ENCODE measurements around the gene SUPT20HL2.
A peak's percentile ranks its signal among the peaks of the same experiment; 100 is the strongest.
"Not testable (repeated sequence)": the region's sequence is repeated elsewhere in the genome, so short reads cannot be mapped to it uniquely, and the experiment has no call there.

The SUPT20HL2 gene

GRCh38 chrX:24311507-24312248, 2.2 kb downstream of the SUPT20HL2 start:
- intact Hi-C loops (cut with DNase I); DNase-seq: not testable (repeated sequence)

DNA sequence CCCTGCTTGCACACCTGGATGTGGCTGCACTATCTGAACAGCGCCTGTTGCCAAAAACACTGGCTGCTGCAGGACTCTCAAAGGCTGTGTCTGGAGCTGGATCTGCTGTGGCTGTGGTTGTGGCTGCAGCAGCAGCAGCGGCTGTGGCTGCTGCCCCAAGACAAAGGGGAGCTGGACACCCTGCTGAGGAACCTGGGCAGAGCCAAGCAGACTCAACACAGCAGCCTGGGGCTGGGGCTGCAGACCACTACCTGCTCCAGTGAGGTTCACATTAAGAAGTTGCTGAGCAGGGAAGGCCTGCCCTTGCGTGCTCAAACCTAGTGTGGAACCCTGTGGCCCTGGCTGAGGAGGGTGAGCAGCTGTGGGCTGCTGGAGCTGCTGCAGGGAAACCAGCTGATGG, 3.0 kb downstream of the SUPT20HL2 start:
- DNase-seq; intact Hi-C loops (cut with DNase I): not testable (repeated sequence)

GRCh38 chrX:24309580-24310374, 4.1 kb downstream of the SUPT20HL2 start:
- DNase-seq; intact Hi-C loops (cut with DNase I): not testable (repeated sequence)

DNA sequence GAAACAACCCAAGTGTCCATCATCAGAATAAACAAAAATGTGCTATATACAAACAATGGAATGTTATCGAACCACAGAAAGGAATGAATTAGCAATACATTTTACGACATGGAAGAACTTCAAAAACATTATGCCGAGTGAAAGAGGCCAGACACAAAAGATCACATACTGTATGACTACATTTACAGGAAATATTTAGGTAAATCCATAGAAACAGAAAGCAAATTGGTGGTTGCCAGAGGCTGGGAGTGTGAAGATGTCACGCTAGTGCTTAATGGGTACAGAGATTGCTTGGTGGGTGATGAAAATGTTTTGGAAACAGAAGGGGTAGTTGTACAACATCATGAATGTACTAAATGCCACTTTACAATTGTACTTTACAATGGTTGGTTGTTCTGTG, 5.1 kb downstream of the SUPT20HL2 start:
- intact Hi-C loops (cut with DNase I); DNase-seq: not testable (repeated sequence)

DNA sequence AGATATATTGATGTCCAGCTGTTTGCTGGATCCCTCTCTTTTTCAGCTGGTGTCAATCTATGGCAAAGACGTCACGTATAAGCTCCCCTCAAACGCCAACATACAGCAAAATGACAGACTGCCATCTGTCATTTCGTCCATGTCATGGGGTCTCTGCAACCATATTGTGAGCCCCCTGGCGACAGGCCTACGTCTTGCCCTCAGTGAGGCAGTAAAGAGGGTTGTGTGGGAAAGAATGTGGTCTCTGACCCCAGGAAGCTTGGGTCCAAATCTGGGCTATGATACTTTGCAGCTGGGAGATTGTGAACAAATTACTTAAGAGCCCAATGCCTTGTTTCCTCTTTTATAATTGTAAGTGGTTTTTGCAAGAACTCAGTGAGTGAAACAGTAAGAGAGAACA, 7.4 kb downstream of the SUPT20HL2 start:
- no peak for DNase-seq
- intact Hi-C loops (cut with DNase I), result no loop called here

GRCh38 chrX:24305905-24306304, 8.0 kb downstream of the SUPT20HL2 start:
- intact Hi-C loops (cut with DNase I), result no loop called here
- DNase-seq, result no peak

DNA sequence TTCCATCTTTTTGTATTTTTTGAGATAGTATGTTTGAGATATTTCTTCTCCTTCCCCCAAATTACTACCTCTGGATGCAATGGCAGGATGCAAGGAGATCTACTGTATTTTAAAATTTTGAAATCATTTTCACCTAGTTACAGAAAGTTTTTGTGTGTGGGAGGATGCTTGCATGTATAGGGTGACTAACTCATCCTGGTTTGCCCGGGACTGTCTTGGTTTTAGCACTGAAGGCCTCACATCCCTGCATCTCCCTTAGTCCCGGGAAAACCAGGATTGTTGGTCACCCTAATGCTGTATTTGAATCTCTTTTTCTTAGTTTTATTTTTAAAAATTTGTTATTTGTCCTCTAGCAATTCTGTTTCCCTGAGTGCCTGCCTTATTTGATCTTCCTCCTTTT, 12.1 kb downstream of the SUPT20HL2 start:
- DNase-seq, result no peak
- intact Hi-C loops (cut with DNase I), result no loop called here

GRCh38 chrX:24301060-24301459, 12.8 kb downstream of the SUPT20HL2 start:
- DNase-seq, result no peak
- intact Hi-C loops (cut with DNase I), result no loop called here

DNA sequence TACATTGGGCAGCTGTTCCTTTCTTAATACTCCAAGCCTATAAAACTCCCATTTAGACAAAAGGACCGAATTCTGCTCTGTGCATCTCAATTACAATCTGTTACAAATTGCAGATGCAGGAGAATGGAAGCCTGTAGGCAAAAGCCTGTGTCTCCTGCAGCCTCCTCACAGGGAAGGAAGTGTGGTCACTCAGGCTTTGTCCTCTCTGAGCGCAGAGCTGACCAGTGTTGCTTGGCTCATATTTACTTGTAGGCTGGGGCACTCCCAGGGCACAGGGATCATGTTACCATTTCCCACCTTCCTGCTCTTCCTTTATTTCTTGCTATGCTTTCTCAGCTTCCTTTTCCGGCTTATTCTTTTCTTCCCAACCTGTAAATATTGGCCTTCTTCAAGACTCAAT, 15.7 kb downstream of the SUPT20HL2 start:
- DNase-seq, result no peak
- intact Hi-C loops (cut with DNase I), result no loop called here

DNA sequence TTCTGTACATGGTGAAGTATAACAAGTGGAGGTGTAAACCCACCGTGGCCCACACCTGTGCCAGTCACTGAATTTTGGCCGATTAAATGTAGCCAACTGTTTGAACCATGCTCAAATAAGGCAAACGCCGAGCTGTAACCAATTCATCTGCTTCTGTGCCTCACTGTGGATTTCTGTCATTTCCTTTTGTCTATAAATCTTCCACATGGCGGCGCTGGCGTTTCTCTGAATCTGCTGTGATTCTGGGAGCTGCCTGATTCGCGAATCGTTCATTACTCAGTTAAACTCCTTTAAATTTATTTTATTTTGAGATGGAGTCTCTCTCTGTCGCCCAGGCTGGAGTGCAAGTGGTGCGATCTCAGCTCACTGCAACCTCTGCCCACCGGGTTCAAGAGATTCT, 19.2 kb downstream of the SUPT20HL2 start:
- peak in 29 of 42 donors; percentile 1 to 56 (median 21) for DNase-seq
- intact Hi-C loops (cut with DNase I), result no loop called here

GRCh38 chrX:24293412-24293811, 20.5 kb downstream of the SUPT20HL2 start:
- no peak for DNase-seq
- intact Hi-C loops (cut with DNase I), result no loop called here

GRCh38 chrX:24292353-24292752, 21.5 kb downstream of the SUPT20HL2 start:
- no peak for DNase-seq
- intact Hi-C loops (cut with DNase I), result no loop called here

DNA sequence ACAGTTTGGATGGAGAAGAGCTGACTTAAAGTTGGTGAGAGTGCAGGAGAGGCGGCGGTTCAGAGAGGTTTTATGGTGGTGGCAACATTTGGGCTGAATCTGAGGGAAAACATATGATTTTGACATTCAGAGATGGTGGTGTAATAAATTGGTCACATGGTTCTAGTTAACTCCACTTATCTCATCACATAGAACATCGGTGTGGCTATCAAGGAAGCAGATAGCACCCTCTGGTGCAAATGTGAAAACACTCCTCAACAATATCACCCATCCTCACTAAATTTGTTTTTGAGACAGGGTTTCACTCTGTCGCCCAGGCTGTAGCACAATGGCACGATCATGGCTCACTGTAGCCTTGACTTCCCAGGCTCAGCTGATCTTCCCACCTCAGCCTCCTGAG, 28.8 kb downstream of the SUPT20HL2 start:
- intact Hi-C loops (cut with DNase I), result no loop called here
- no peak for DNase-seq

DNA sequence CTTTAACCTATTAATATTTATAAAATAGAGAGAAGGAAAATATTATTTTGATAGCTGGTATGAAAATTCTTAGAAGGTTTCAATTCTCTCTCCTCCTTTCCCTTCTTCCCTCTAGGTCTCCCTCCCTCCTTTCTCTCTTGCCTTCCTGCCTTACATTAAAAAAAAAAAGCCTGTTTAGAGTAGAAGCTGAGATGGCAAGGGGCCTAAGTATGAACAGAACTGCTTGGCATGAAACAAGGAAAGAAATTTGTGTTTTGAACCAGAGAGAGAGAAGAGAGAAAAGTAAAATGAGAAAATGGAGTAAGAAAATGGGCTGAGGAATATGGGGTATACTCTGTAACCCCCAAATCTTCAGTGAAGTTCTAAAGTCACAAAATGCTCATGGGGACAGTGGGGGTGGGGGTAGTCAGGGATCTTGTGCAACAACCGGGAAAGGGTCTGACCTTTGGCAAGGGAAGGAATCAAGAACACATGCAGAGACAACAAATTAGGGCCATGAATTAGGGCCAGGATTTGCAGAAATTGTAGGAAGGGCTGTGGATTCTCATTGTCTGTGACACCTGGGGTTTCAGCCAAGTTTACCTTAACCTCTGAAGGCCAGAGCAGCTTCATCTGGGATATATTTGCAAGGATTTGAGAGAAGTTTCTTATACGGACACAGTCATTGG, 30.6 kb downstream of the SUPT20HL2 start:
- no peak for DNase-seq

GRCh38 chrX:24282381-24283126, 31.3 kb downstream of the SUPT20HL2 start:
- DNase-seq, result no peak
- intact Hi-C loops (cut with DNase I), result no loop called here

More for the DNA sequence above, 30.6 kb downstream of the SUPT20HL2 start:
- intact Hi-C loops (cut with DNase I), result no loop called here

DNA sequence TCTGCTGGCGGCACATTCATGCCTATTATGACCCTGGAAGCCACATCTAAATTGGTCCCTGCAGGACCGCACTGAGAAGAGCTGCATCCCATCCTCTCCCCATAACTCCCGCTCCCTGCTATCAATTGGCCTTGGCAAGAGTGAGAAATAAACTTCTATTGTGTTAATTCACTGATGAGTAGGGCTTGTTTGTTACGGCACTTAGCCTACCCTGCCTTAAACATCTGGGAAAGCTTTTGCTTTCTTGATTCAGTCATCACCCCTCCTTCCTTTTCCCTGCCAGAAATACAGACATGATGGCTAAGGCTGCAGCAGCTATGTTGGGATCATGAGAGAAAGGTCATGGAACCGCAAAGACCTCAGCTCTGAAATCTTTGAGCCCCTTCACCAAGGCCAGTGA, 36.5 kb downstream of the SUPT20HL2 start:
- intact Hi-C loops (cut with DNase I), result no loop called here
- DNase-seq, result no peak

GRCh38 chrX:24276015-24276414, 37.9 kb downstream of the SUPT20HL2 start:
- no peak for DNase-seq
- intact Hi-C loops (cut with DNase I), result no loop called here

GRCh38 chrX:24271262-24271661, 42.6 kb downstream of the SUPT20HL2 start:
- intact Hi-C loops (cut with DNase I), result no loop called here
- no peak for DNase-seq

DNA sequence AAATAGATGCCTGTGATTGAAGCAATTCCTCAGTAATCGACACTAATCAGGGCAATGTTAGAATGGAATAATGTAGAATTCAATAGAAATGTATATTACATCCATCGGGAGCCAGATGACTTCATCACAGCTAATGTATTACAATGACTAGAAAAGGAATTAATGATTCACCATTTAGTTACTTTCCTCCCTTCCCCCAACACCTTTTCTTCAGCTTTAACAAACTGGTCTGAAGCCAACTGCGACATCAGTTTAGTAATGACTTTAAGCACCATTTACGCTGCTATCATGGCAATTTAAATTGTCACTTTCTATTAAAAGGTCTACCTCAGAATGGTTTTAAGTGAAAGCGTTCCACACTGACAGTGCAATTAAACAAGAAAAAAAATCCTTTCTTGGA, 45.1 kb downstream of the SUPT20HL2 start:
- DNase-seq, result no peak
- intact Hi-C loops (cut with DNase I), result no loop called here

Data from head of caudate nucleus (tissue), 42 donors.